CD4-positive, alpha-beta T cell treated with Interferon alpha-2 for 1 hour (primary cell): ENCODE measurements around the gene AREG.

Experiments
- DNase-seq, 2 donors: peaks; one replicate each; pipeline ENCODE4 v3.0.0-alpha.2; 2020 to 2022

Gene AREG

GRCh38 chr4:74466242-74466641 lies 21.3 kb downstream of the AREG start:
- no peak for DNase-seq

- DNase-seq, result no peak
These were observed 26.3 kb downstream of the AREG start for GRCh38 chr4:74471264-74471663.

- no peak for DNase-seq
These were observed 28.3 kb downstream of the AREG start for GRCh38 chr4:74473155-74473811.

DNA sequence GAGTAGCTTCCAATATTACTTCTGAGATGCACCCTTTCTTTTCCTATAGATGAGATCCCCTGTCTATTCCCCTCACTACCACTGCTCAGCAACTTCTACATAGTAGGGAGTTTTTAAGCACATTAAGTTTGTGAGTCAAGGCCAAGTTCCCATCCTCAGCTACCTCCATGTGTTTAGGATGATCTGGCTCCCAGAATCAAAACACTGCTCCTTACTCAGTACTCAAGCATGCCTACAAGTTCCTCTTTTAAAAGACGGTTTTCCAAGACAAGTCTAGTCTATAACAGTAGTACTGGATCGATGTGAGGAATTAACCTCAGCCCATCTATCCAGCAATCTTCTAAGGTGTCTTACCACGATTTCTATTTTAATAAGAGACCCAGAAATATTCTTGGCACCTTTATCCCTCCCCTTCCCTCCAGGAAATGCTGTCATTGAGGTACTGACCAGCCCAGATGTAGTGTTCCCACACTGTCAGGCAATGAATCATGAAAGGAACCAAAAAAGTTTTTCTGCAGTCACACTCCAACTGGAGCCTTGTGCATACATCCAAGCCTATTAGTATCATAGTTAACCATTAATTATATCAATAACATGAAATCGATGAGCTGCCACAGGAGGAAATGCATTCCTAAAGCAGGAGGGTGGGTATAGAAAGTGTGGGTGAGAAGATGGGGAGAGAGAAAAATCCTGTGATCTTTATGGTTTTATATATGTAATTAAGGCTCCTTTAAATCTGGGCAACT lies 29.6 kb downstream of the AREG start:
- no peak for DNase-seq

GRCh38 chr4:74475091-74475800 lies 30.3 kb downstream of the AREG start:
- no peak for DNase-seq

DNA sequence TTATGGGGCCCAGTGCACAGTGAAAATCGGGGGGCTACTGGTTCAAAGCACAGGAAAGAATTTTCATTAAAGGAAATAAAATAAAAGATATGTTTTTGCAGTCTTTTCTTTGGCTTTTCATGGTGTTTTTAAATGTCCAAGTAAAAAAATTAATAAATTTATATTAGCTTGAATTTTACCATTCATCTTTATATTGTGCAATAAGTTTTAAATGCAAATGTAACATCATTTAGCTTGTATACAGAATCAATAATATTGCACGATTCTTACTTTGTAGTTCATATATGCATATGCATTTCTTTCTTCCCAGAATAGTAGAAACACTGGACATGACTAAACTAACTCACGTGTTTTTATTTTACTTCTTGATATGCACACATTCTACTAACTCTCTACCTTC lies 31.0 kb downstream of the AREG start:
- DNase-seq, result no peak

DNA sequence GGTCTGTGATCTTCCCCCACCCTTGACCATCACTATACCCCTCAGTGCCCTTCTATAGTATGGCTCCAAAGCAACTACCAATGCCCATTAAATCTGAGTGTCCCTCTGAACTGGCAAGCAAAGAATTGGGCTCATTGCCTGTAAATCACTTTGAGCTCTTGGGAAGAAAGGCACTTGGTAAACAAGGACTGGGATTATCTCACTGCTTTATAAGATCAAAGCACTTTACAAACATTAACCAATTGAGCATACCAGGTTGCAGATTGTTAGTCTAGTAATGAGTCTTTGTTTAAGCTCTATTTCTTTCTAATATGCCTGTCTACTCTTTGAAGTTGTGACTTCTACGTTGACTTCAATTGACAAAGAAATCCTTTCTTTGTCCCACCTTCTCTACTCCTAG lies 34.1 kb downstream of the AREG start:
- DNase-seq, result no peak

- DNase-seq, result no peak
These were observed 35.3 kb downstream of the AREG start for GRCh38 chr4:74480267-74480666.

DNA sequence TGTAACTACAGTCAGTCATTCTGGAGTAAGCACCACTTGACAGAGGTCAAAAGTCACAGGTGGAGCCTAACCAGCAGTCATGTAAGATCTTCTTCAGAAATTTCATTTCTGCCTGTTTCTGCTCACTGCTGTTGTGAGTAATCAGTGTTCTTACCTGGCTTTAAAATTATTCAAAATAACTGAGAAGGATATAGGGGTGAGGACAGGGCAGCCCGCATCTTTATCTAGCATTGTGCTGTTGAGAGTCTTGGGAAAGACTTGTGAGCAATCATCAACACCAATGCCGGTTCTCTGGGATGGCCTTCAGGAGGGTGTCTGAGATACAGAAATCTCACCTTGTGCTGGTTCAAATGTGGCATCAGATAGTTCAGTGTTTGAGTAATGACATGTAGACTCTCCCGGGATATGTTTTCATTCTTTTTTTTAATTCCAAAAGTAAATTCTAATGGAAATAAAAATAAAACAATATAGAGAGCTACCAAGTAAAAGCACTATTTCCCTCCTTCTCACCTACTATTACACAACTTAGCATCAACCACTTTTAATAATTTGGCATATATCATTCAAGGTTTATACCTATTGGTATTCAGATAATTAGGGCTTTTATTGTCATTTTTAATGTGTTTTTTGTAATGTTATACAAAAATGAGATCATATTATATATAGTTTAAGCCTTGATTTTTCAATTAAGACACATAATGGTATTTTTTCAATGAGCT lies 37.1 kb downstream of the AREG start:
- no peak for DNase-seq

DNA sequence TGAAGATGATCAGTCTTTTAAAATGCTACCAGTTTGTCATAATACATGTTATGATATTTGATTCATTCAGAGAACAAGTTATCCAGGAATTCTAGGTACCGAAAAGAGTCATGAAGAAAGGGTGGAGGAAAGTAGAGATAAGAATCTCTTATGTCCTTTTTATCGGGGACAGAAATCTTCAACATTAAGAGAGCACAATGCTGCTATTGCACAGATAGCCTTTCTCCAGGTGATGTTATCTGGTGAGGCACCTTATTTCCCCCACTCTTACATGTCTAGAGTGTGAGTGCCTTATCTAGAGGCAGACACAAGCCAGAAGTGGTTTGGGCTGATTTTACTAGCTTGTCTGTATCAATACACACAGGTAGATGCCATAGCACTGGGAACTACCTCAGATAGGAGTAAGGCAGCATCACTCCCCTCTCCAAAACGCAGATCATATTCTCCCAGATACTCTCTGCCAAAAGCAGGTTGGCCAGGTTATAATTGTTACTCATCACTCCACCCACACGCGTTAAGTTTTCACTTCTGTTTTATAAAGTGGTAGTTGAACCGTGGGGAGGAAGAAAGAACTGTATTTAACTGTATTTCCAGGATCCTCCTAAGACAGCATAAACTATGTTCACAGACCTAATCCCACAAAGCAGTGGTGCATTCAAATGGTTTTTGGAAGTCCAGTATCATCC lies 38.4 kb downstream of the AREG start:
- DNase-seq, result no peak

DNA sequence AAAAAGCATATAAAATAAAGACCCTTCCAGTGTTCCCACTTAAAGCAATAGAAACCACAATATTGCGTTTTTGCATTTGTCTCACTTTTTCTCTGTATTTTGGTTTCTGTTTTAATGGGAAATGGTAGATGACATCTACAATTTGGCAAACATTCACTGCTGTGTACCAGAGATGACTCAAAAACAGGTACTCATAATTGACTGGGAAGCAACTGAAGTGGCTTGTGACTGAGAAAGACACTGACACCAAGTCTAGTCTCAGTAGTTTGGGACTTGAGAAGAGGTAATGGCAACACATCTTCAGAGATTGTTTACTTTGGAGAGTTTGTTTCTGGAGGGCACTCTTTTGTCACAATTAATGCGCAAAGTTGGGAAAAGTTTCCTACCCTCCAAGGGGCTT lies 42.0 kb downstream of the AREG start:
- DNase-seq, result no peak

GRCh38 chr4:74487771-74488170 lies 42.8 kb downstream of the AREG start:
- DNase-seq, result no peak

DNA sequence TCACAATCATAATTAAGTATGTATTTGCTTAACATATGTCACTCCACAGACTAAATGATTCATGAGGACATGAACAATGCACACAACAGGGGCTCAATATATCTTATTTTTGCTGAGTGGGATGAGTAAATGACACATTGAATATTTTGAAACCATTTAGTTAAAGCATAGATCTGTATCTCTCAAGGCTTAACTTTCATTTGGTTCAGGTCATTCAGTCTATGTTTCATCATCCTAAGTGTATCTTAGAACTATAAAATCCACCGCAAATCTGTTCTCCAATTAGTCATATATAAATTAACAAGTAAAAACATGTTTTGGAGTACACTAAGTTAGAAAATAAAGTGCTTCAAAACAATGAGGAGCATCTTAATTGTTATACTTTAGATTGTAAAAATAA lies 45.8 kb downstream of the AREG start:
- DNase-seq, result no peak

DNA sequence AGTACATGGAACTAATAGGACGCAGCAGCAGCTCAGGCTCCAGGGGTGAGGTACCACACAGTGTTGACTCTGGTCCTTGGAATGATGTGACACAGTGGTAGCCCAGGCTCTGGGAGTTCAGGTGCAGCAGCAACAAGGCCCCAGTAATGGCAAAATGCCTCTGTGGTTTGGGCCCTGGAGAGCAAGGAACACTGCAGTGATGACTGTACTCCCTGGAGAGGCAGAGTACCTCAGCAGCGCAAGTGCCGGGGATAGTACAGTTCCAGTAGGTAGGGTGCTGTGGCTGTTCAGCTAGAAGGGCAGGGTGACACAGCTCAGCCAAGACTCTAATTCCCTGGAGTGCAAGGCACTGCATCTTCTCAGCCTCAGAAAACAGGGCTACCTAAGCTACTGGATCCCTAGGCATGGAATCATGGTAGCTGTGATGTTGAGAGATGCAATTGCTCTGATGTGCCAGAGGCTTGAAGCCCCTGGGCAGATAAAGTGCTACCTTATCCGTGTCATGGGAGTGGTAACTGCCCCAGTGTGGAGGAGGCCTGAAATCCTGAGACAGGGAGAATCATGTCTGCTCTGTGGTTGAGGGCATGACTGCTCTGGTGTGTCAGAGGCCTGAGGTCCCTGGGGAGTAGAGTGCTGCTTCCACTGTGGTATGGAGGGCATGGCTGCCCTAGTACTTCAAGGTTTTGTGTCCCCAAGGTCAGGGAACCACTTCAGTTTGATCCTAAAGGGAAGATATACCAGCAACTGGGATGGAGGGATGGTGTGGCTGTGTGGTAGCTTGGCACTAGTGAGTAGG lies 55.2 kb downstream of the AREG start:
- DNase-seq, result no peak

DNA sequence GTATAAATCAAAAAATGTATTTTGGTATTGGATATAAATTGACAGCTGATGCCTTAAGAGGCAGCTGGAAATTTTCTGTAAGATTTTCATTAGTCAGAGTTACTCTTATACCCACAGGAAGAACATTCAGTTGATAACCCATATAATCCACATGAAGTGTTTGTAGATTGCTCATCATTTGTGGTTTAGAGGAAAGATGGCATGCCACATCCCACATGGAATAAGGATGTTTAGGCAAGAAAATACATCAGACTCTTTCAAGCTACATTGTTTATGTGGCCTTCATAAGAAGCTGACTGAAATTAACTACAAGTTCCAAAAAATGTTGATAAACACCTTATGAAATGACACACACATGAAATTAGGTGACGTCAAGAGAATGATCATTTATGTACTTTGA lies 56.6 kb downstream of the AREG start:
- DNase-seq, result no peak

DNA sequence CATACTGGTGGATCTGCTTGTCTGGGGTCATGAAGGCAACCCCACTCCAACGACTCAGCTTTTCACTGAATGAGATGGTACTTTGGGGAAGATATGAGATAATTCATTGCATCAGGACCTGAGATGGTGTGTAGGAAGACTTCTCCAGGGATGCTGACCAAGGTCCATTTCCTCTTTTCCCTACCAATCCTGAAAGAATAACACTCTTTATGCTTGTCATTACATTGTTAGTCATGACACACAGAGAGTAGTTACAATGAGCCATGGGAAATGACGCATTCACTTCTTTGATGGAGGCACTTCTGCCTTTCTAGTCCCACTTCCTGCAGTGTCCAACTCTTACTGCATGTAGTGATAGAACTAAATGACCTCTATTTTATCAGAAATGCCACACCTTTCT lies 58.6 kb downstream of the AREG start:
- no peak for DNase-seq

DNA sequence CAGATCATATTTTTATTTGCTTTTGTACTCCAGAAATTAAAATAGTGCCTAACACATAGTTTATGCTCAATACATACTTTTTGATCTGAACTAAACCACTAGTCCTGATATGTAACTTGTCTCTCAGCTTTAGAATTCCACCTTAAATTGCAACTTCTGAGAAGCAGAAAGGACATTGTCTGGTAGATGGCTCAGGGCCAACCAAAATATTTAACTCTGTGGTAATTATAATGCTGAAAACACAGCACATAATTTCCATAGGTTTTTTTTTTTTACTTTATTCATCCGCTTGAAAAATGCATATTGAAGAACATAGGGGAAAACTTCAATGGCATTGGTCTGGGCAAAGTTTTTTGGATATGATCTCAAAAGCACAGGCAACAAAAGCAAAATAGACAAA lies 59.3 kb downstream of the AREG start:
- no peak for DNase-seq
